ENCODE data around the gene PBRM1. TPM values are rescaled to one million over a fixed set of nuclear protein-coding genes. Genes with fewer than 3 reads are reported as not detected.

PBRM1 gene
- total RNA-seq, 1 experiment from 2014 or later, result 40.0 TPM

DNA sequence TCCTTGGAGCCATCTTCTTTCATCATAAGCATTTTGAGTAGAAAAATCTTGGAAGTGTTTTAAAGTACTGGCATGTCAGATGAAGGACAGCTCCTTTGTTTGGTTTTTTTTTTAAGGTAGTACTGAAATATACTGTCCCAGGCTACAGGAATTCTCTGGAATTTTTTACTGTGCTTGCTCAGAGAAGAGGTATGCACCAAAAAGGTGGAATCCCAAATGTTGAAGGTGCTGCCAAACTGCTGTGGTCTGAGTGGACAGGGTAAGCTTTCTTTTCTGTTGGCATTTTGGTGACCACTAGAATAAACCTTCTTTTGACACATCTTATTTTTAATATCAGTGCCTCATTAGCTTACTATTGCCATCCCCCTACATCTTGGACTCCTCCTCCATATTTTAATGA lies 7.4 kb upstream of the PBRM1 start:
- Histone ChIP-seq H3K27ac (ENCODE audit: low read depth, low read length) (no peak overlapping the region), H3K79me2 (ENCODE audit: insufficient read depth, low read length) (peaks cover 57% of the 10 kb centered on the region), H3K9me3 (ENCODE audit: control insufficient read depth in 1 of 2, insufficient read depth in 1 of 2, low read depth in 1 of 2, low read length in 2 of 2) (no peaks in the 10 kb centered on the region), H3K4me2 (ENCODE audit: low read length) (no peak overlapping the region), H3K9ac (ENCODE audit: low read length) (no peak overlapping the region), H3K36me3 (ENCODE audit: control insufficient read depth in 1 of 2, insufficient read depth in 2 of 2, low read length in 2 of 2) (peaks cover 80 to 90% of the 10 kb centered on the region in 2 experiments), H4K20me1 (ENCODE audit: insufficient read depth) (peaks cover 29% of the 10 kb centered on the region; the same call in 1 of the 2 replicates), H3K9me2 (ENCODE audit: insufficient read depth) (no peaks in the 10 kb centered on the region), H3K4me1 (ENCODE audit: control insufficient read depth in 1 of 2, insufficient read depth in 2 of 2, low read length in 2 of 2) (no peaks in the 10 kb centered on the region), H3K4me3 (replicated peaks in 1 of 2; ENCODE audit: low read depth in 1 of 2, low read length in 2 of 2) (no peak overlapping the region), H2AFZ (ENCODE audit: low read depth, low read length, poor library complexity, severe bottlenecking) (no peak overlapping the region), H3K27me3 (ENCODE audit: insufficient read depth, low read length) (no peaks in the 10 kb centered on the region)
- TF ChIP-seq CBX3 (IDR thresholded peaks at IDR 0.05; ENCODE audit: low read depth) (no peak), JUND (IDR thresholded peaks at IDR 0.05) (no peak), SRF (IDR thresholded peaks at IDR 0.05; ENCODE audit: low read depth) (no peak), POLR2AphosphoS5 (IDR thresholded peaks at IDR 0.05; ENCODE audit: low read depth, low read length) (no peak), CEBPB (IDR thresholded peaks at IDR 0.05; ENCODE audit: low read depth) (no peak), YY1 (IDR thresholded peaks at IDR 0.05; ENCODE audit: extremely low read depth, insufficient replicate concordance, low read depth, low read length) (no peak), EGR1 (IDR thresholded peaks at IDR 0.05; ENCODE audit: low read depth) (no peak), TCF7L2 (IDR thresholded peaks at IDR 0.05; ENCODE audit: borderline replicate concordance, extremely low read depth, insufficient read depth, insufficient read length) (no peak), ZFX (IDR thresholded peaks at IDR 0.05) (no peak)
- TF ChIP-seq, protein P1, sequence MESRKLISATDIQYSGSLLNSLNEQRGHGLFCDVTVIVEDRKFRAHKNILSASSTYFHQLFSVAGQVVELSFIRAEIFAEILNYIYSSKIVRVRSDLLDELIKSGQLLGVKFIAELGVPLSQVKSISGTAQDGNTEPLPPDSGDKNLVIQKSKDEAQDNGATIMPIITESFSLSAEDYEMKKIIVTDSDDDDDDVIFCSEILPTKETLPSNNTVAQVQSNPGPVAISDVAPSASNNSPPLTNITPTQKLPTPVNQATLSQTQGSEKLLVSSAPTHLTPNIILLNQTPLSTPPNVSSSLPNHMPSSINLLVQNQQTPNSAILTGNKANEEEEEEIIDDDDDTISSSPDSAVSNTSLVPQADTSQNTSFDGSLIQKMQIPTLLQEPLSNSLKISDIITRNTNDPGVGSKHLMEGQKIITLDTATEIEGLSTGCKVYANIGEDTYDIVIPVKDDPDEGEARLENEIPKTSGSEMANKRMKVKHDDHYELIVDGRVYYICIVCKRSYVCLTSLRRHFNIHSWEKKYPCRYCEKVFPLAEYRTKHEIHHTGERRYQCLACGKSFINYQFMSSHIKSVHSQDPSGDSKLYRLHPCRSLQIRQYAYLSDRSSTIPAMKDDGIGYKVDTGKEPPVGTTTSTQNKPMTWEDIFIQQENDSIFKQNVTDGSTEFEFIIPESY (IDR thresholded peaks at IDR 0.05; ENCODE audit: extremely low read depth, insufficient replicate concordance, low read length), result no peak
- TF ChIP-seq, protein P2, sequence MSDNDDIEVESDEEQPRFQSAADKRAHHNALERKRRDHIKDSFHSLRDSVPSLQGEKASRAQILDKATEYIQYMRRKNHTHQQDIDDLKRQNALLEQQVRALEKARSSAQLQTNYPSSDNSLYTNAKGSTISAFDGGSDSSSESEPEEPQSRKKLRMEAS (IDR thresholded peaks at IDR 0.05), result no peak
- TF ChIP-seq, protein P3, sequence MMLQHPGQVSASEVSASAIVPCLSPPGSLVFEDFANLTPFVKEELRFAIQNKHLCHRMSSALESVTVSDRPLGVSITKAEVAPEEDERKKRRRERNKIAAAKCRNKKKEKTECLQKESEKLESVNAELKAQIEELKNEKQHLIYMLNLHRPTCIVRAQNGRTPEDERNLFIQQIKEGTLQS (IDR thresholded peaks at IDR 0.05), result no peak
- ChIA-PET POLR2A (no interaction called here), CTCF (no interaction called here), RAD21 (ENCODE audit: low non-redundant PET in 1 of 2, low total read pairs in 2 of 2, uncharacterized antibody in 2 of 2, unreplicated experiment in 2 of 2) (no interaction called here)
- ATAC-seq, result no peak
- no peak for DNase-seq (ENCODE audit: low read depth, low spot score)
- no TSS peak for BruUV-seq (replicated peaks)
- intact Hi-C loops (cut with micrococcal nuclease), result no loop called here

Data from HCT116 (cell line).